ENCODE data around the gene LMBRD1. TPM values are rescaled to one million over a fixed set of nuclear protein-coding genes. Genes with fewer than 3 reads are reported as not detected.
A peak's percentile ranks its signal among the peaks of the same experiment; 100 is the strongest.

LMBRD1 gene
- total RNA-seq, 1 donor from 2014 or later, result 17.6 TPM

- Histone ChIP-seq H3K36me3 (ENCODE audit: control insufficient read depth, insufficient read depth, low read length) (no peaks in the 10 kb centered on the region), H3K4me3 (ENCODE audit: low read depth, low read length) (no peak overlapping the region), H3K27me3 (ENCODE audit: control insufficient read depth, insufficient read depth, low read length) (no peaks in the 10 kb centered on the region)
- DNase-seq (ENCODE audit: low read depth), result no peak
- TF ChIP-seq CTCF (IDR thresholded peaks at IDR 0.05; ENCODE audit: insufficient read depth, low read length, severe bottlenecking), result no peak
- no peak for FAIRE-seq
Measured at GRCh38 chr6:69699655-69700054, 97.2 kb downstream of the LMBRD1 start.

- no peak overlapping the region for H3K4me3 ChIP-seq (ENCODE audit: low read depth, low read length)
- no peak for FAIRE-seq
- H3K36me3 ChIP-seq (ENCODE audit: control insufficient read depth, insufficient read depth, low read length), result no peaks in the 10 kb centered on the region
- TF ChIP-seq CTCF (IDR thresholded peaks at IDR 0.05; ENCODE audit: insufficient read depth, low read length, severe bottlenecking), result no peak
- peak; percentile 13 for DNase-seq (ENCODE audit: low read depth)
- no peaks in the 10 kb centered on the region for H3K27me3 ChIP-seq (ENCODE audit: control insufficient read depth, insufficient read depth, low read length)
Measured at GRCh38 chr6:69696273-69696672, 100.5 kb downstream of the LMBRD1 start.

- DNase-seq (ENCODE audit: low read depth), result no peak
- Histone ChIP-seq H3K4me3 (ENCODE audit: low read depth, low read length) (no peak overlapping the region), H3K36me3 (ENCODE audit: control insufficient read depth, insufficient read depth, low read length) (no peaks in the 10 kb centered on the region), H3K27me3 (ENCODE audit: control insufficient read depth, insufficient read depth, low read length) (no peaks in the 10 kb centered on the region)
- no peak for TF ChIP-seq CTCF (IDR thresholded peaks at IDR 0.05; ENCODE audit: insufficient read depth, low read length, severe bottlenecking)
- no peak for FAIRE-seq
Measured at GRCh38 chr6:69693762-69694161, 103.0 kb downstream of the LMBRD1 start.

- H3K27me3 ChIP-seq (ENCODE audit: control insufficient read depth, insufficient read depth, low read length), result no peaks in the 10 kb centered on the region
- no peaks in the 10 kb centered on the region for H3K36me3 ChIP-seq (ENCODE audit: control insufficient read depth, insufficient read depth, low read length)
- TF ChIP-seq CTCF (IDR thresholded peaks at IDR 0.05; ENCODE audit: insufficient read depth, low read length, severe bottlenecking), result no peak
- DNase-seq (ENCODE audit: low read depth) (no peak), FAIRE-seq (no peak)
- no peak overlapping the region for H3K4me3 ChIP-seq (ENCODE audit: low read depth, low read length)
Measured at GRCh38 chr6:69690986-69691385, 105.8 kb downstream of the LMBRD1 start.

- TF ChIP-seq CTCF (IDR thresholded peaks at IDR 0.05; ENCODE audit: insufficient read depth, low read length, severe bottlenecking), result no peak
- no peaks in the 10 kb centered on the region for H3K27me3 ChIP-seq (ENCODE audit: control insufficient read depth, insufficient read depth, low read length)
- H3K36me3 ChIP-seq (ENCODE audit: control insufficient read depth, insufficient read depth, low read length), result no peaks in the 10 kb centered on the region
- no peak overlapping the region for H3K4me3 ChIP-seq (ENCODE audit: low read depth, low read length)
- DNase-seq (ENCODE audit: low read depth), result no peak
- FAIRE-seq, result no peak
Measured at GRCh38 chr6:69680302-69680701, 116.5 kb downstream of the LMBRD1 start.

GRCh38 chr6:69673298-69673697 lies 123.5 kb downstream of the LMBRD1 start:
- FAIRE-seq (no peak), DNase-seq (ENCODE audit: low read depth) (no peak)
- H3K36me3 ChIP-seq (ENCODE audit: control insufficient read depth, insufficient read depth, low read length), result no peaks in the 10 kb centered on the region
- no peaks in the 10 kb centered on the region for H3K27me3 ChIP-seq (ENCODE audit: control insufficient read depth, insufficient read depth, low read length)
- no peak for TF ChIP-seq CTCF (IDR thresholded peaks at IDR 0.05; ENCODE audit: insufficient read depth, low read length, severe bottlenecking)
- H3K4me3 ChIP-seq (ENCODE audit: low read depth, low read length), result no peak overlapping the region

Measured in bronchial epithelial cell (primary cell).